GM12892 (cell line): ENCODE measurements around the gene HOXA7.

Experiments used
- POLR2A ChIP-seq: IDR thresholded peaks from 2 replicates; pipeline ENCODE4 v1.6.1; 2011; ENCODE audit warnings: low read depth, low read length, control low read depth
- POLR2AphosphoS5 ChIP-seq: IDR thresholded peaks from 2 replicates; pipeline ENCODE4 v1.6.1; 2011; ENCODE audit warnings: low read depth, low read length, control low read depth
- TAF1 ChIP-seq: IDR thresholded peaks from 2 replicates; pipeline ENCODE4 v1.6.1; 2011; ENCODE audit warnings: low read depth, mild to moderate bottlenecking, control low read depth, low read length, borderline replicate concordance

GRCh38 chr7:27157702-27158431 is 1.4 kb upstream of the HOXA7 start:
- TF ChIP-seq POLR2AphosphoS5 (no peak), TAF1 (no peak), POLR2A (no peak)
